T-helper 2 cell treated with Interferon-gamma antibody and Interleukin-4, amounts not matched to agents 100 ng/mL and 5 ng/mL, for 36 hours (primary cell): Measurements from ENCODE around the gene RHCG. TPM values are rescaled to one million over a fixed set of nuclear protein-coding genes. Genes with fewer than 3 reads are reported as not detected.

Experiments used
- intact Hi-C: fragments of 100-400 bp; cut with micrococcal nuclease; formaldehyde crosslinking; loops from one replicate; pipeline ENCODE4 v1.15.1; 2023
- total RNA-seq: library from RNA; stranded (reverse); gene quantifications from 2 replicates; pipeline ENCODE4 v1.2.3, GENCODE V29; 2022

Gene RHCG
- total RNA-seq, 1 donor from 2014 or later = not detected

DNA sequence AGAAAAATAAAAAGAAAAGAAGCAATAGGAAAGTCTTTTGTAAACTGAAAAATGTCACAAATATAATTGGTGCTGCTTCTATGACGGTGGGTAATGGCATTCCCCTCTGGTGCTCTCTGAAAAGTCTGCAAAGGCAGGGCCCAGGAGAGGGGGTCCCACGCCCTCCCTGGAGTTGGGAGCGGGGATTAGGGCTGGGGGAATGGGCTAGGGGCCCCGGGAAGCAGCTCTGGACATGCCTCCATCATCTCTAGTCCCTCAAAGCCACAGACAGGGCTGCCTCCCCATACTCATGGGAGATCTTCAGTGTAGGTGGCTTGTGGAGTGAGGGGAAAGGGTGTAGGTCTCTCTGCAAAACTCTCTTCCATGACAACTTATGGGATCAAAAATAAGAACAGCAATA lies 7.8 kb upstream of the RHCG start:
- intact Hi-C loops = no loop called here

DNA sequence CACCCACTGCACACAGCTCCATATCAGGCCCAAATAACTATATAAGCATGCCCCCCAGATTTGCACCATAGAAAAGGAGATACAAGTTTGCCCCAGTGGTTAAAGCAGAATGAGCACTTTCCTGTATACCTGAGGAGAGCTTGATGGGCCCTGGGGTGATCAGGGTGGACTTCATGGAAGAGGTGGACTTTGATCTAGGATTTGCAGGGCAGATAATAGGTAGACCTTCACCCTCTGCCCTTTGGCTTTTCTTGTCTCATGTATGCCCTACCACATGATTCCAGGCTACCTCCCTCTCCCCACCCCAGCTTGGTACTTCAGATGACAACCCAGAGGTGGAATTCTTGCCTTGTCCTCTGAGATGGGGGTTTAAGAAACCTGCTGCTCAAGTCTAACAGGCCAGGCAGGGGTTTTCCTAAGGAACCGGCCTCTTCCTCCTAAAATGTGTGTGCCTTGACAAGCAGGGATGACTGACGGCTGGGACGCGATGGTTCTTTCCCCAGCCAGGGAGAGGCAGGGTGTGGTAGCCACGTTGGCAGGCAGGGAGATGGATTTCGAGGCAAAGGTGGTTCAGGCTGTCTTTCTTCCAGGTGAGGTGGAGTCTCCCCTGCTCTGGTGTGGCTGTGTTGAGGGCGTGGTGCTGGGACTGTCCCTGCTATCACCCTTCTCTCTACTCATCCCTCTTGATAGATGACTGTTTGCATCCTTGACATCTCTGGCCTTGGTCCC lies 6.6 kb upstream of the RHCG start:
- intact Hi-C loops = no loop called here

GRCh38 chr15:89501646-89502045 lies 5.3 kb upstream of the RHCG start:
- intact Hi-C loops = no loop called here

DNA sequence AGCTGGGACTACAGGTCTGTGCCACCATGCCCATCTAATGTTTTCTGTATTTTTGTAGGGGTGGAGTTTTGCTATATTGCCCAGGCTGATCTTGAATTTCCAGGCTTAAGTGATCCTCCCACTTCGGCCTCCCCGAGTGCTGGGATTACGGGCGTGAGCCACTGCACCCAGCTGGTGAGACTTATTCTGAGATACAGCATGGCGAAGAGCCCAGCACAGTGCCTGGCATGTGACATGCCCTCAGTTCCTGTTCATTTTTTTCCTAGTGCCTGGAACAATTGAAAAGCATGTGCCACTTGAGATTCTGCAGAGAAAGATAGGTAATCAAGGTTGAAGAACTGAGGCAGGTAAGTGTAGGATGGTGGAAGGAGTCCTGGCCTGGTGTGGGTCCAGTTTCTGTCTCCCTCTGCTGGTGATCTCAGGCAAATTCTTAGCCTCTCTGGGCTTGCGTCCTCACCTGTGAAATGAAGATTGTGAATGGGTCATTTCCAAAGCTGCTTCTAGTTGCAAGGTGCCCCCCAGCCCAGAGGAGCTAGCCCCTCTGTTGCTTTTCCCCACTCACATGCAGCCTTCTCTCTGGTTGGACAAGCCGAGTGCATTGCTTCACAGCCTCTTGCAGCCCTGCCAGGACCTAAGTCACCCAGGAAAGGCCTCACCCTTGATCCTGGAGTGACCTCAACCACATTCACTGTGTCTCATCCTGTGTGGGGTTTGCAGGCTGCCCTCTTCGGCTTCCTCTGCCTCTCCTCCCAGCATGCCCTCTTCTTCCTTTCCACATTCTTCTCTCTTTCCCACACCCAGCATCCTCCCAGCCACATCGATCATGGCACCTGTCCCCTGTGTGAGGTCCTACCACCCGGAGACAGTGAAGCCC lies 4.3 kb upstream of the RHCG start:
- intact Hi-C loops = no loop called here

DNA sequence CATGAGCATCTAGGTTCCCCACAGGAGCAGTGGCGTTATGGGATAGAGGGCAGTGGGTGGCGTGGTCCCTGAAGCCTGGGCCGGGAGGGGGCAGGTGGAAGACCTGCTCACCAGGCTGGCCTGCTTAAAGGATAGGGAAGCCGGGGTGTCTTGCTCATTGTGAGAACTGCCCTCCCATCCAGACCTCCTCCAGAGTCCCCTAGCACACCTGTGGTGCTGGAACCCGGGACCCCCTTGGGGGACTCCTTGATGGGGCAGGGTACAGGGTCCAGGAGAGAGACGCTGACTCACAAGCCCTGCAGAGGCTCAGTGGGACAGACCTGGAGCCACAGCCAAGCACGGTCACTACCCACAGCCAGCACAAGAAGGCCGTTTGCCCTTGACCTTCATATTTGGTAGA lies 2.8 kb upstream of the RHCG start:
- intact Hi-C loops = no loop called here

DNA sequence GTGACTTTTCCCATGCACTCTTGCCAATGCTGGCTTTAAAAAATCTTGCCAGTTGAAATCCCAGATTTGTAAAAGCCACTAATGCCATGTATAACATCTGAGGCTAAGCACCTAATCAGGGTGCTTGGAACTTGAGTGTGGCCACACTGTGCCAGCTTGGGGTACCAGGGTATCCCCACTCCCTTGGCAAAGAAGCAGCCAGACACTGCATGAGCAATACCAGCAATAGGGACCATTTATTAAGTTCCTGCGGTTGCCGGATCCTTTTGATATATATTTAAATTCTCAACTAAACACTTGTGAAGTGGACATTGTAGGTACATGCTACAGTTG lies 2.2 kb upstream of the RHCG start:
- intact Hi-C loops = no loop called here

DNA sequence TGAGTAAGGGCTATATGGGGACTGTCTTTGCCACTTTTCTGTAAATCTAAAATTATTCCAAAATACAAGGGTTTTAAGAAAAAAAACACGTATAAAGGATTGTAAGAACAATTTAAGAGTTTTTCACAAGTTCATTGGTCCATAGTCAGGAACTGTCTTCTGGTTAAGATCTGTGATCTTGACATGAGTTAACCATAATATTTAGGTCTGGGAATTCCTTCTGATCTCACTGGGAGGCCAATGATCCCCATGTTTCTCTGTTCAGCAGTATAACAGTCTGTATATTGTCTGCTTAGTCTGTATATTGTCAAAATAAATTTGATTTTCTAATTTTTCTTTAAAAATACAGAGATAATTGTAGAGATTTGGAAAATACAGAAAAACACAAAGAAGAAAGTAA lies 848 bp upstream of the RHCG start:
- intact Hi-C loops = no loop called here

DNA sequence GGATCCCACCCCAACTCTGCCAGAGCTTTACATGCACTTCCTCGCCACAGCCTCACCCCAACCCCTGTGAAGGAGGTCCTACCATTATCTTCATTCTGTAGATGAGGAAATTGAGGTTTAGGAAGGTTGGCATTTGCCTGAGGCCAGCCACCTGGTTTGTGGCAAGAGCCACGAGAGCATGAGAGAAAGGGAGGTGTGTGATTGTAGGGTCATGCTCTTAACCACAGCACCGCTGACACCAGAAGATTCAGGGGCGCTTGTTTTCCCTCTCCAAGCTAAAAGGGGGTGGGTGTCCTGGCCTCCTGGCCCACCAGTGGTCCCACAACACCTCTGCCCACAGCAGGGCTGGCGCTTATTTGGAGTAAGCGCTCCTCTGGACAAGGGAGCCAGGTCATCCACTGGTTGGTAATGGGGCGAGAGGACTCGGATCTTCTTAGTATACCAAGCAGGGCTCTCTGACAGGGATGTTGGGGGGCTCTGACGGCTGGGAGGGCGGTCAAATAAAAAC lies 691 bp downstream of the RHCG start:
- intact Hi-C loops = no loop called here

DNA sequence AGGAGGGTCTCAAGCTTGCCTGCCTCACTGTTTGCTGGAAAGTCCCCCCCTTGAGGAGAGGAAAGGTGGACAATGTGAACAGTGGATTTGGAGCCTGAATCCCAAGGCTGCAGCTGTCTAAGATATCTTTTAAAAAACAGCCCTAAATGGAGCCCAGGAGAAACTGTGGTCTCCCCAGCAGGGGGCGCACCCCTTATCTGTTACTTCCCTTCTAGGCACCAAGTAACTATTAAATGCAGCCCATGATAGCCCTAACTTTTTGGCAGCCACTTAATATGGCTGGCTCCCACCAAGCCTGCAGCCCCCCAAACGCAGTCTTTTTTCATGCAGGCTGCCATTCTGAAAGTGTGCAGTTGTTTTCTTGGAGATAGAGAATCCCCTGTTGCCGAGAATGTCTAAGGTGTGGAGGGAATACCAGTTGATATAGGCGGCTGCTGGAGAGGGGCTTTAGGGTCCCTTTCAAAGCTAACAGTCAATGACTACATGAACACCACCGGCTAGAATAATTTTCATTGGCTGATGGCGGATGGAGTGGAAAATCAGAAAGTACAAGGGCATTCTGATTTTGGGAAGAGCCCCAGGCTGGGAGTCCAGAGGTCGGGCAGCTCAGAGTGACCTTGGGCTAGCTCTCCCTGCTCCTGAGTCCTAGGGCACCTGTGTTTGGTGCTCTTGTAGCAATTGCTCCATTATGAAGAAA lies 1.3 kb downstream of the RHCG start:
- intact Hi-C loops = no loop called here

GRCh38 chr15:89494031-89494430 lies 2.4 kb downstream of the RHCG start:
- intact Hi-C loops = no loop called here

DNA sequence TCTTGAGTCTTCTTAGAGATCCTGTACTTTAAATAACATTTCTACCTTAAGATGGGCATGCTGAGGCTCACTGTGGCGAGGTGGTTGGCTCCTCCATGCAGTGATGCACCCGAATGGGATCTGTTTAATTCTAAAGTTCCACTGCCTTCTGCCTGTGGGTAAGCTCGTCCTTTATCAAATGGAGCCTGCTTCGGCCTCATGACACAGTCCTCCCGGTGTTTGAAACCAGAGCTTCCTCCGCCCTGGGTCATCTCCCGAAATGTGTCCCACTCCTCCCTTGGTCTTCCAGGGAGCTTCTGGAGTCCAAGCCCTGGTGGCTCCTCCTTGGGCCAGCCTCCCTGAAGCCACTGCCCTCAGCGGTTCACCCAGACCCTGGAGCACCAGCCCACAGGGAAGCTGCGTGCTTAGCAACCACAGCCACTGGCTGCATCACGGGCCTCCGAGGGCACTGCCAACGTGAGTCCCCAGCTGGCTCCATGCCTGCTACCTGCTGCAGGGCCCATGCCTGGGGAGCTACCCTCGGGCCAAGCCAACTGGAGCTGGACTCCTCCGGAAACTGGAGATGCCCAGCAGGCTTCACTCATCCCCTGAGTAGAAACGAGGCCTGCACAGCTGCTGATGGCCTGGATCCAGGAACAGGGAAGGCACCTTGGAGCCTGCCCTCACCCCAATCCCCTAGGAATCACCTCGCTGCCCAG lies 3.3 kb downstream of the RHCG start:
- intact Hi-C loops = no loop called here

DNA sequence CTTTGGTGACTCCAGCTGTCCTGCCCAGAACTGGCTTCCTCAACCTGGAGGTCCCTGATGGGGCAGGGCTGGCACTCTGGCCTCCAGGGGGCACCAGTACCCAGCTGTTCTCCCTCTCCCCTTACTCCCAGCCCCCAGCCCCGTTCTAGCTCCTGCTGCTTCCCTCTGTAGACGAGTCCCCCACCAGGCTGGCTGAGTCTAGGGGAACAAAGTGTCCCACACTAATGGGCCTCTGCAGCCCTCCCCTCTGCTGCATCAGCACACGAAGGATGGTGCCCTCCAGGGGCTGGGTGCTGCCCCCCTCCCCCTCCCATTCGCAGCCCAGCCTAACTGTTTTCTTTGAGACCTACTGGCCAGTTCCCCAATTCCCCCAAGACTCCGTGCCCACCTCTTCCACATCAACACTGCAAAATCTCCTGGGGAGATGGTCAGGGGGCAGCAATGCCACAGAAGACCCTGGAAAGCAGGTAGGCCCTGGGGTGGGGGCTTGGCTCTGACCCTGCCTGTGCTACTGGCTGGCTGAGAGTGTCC lies 4.2 kb downstream of the RHCG start:
- intact Hi-C loops = no loop called here

DNA sequence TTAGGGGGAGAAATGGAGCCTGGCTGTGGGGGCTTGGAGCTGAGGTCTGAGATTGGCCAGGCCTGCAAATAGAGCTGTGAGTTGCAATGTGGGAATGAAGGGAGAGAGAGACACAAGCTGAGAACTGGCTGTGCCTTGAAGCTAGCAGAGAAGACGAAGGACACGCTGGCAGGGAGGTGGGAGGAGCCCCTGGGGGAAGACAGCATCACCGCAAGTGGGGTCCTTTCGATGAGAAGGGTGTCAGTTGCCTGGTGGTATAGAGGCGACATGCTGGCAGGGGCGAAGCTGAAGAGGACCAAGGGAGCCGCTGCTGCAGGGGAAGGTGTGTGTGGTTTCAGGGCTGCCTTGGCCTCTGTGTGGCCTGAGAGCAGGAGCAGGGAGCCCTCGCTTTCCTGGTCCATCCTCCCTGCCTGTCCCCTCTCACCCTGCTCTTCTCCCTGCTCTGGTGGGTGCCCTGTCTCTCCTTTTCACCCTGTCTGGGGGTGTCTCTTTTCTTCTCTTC lies 5.5 kb downstream of the RHCG start:
- intact Hi-C loops = no loop called here

GRCh38 chr15:89490081-89490813 lies 6.1 kb downstream of the RHCG start:
- intact Hi-C loops = no loop called here

- intact Hi-C loops = no loop called here
Measured at GRCh38 chr15:89489376-89489775, 7.0 kb downstream of the RHCG start.

- intact Hi-C loops = no loop called here
Measured at GRCh38 chr15:89487791-89488190, 8.6 kb downstream of the RHCG start.

DNA sequence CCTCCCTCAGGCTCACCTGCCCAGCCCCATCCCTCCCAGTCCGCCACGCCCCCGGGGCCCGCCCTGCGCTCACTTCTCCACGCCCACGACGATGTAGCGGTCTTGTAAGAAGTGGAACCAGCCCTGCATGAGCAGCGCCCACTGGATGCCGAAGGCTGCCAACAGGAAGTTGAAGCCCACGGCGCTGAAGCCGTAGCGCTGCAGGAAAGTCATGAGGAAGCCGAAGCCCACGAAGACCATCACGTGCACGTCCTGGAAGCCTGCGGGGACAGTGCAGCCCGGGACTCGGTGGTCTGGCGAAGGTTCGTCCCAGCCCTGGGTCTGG lies 9.7 kb downstream of the RHCG start:
- intact Hi-C loops = no loop called here

- intact Hi-C loops = no loop called here
Measured at GRCh38 chr15:89483079-89483478, 13.3 kb downstream of the RHCG start.

GRCh38 chr15:89482139-89482538 lies 14.2 kb downstream of the RHCG start:
- intact Hi-C loops = no loop called here

- intact Hi-C loops = no loop called here
Measured at GRCh38 chr15:89480505-89480904, 15.9 kb downstream of the RHCG start.

- intact Hi-C loops = no loop called here
Measured at GRCh38 chr15:89479173-89479572, 17.2 kb downstream of the RHCG start.
